HG03342 (cell line): ENCODE data around the gene NOD2.
A peak's percentile ranks its signal among the peaks of the same experiment; 100 is the strongest.

Source experiments
- ATAC-seq: cut with Tn5 transposase; IDR thresholded peaks from one replicate; pipeline ENCODE4 v1.9.1; 2021; ENCODE audit warnings: mild to moderate bottlenecking, moderate library complexity; ENCODE audit not compliant: unreplicated experiment

NOD2 gene

DNA sequence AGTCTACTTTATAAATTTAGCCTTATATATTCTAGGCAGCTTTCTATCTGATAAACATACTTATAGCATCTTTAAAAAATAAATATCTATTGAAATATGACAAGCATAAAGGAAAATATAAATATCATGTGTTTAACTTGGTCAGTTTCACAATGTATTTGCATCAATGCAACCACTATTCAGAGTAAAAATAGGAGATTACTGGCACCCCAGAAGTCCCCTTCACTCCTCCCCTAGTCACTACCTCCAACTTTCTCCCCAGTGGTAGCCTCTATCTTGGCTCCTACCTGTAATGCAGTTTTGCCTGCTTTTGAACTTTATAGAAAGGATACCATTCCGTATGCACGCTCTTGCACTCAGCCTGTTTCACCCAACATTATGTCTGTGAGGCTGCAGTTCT lies 3.2 kb upstream of the NOD2 start:
- no peak for ATAC-seq

DNA sequence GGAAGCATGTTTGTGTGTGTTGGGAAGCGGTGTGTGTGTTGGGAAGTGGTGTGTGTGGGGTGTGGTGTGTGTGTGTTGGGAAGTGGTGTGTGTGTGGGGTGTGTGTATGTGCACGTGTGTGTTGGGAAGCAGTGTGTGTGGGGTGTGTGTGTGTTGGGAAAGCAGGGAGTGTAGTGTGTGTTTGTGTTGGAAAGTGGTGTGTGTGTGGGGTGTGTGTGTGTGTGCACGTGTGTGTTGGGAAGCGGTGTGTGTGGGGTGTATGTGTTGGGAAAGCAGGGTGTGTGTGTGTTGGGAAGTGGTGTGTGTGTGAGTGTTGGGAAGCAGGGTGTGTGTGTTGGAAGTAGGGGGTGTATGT lies 785 bp upstream of the NOD2 start:
- ATAC-seq = no peak

GRCh38 chr16:50694206-50694605 lies 800 bp downstream of the NOD2 start:
- no peak for ATAC-seq

DNA sequence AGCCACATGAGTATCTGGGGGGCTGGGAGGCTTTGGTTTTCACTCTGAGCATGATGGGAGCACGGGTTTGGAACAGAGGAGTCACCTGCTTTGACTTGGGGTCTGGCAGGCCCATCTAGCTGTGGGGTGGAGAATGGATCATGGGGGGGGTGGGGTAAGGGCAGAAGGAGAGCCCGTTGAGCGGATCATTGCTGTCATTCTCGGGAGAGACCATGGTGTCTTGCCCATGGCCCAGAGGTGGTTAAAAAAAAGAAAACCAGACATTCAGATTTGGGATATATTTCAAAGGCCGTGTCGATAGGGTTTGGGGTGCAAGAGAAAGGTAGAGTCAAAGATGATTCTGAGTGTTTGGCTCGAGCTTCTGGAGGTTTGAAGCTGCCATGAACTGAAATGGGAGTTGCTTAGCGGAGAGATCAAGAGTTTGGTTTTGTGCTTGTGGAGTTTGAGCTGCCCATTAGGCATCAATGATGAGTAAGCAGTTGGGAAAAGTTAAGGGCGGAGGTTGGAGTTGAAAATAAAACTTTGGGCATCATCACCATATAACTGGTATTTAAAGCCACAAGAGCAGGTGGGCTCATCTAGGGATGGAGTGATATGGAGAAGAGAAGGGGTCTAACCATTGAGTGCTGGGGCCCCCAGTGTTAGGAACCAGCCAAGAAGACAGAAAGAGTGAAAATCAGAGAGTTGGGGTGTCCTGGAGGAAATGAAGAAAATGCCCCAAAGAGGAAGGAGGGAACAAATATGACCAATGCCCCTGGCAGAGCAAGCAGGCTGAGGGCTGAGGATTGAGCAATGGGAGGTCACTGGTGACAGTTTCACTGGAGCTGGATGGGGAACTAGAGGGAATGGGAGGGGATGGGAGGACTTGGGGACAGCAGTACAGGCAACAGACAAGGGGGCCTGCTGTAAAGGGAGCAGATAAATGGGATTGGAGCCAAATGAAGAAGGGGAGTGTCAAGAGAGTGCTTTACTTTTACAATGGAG lies 1.9 kb downstream of the NOD2 start:
- no peak for ATAC-seq

DNA sequence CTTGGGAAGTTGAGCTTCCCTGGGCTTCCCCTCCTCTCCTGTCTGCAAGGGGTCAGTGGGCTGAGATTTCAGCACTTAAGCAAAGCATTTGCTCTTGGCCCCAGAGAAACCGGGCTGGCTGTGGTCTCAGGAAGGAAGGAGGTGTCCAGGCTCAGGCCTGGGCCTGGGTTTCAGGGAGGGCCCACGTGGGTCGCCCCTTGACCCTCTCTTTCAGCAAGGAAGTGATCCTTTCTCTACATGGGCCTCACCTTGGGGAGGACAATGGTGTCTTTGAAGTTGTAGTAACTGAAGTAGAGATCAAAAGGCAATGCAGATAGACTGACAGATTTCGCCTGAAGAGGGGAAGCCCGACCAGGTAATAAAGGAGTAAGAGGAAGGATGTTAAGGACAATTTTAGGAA lies 2.7 kb downstream of the NOD2 start:
- peak; percentile 11 for ATAC-seq

DNA sequence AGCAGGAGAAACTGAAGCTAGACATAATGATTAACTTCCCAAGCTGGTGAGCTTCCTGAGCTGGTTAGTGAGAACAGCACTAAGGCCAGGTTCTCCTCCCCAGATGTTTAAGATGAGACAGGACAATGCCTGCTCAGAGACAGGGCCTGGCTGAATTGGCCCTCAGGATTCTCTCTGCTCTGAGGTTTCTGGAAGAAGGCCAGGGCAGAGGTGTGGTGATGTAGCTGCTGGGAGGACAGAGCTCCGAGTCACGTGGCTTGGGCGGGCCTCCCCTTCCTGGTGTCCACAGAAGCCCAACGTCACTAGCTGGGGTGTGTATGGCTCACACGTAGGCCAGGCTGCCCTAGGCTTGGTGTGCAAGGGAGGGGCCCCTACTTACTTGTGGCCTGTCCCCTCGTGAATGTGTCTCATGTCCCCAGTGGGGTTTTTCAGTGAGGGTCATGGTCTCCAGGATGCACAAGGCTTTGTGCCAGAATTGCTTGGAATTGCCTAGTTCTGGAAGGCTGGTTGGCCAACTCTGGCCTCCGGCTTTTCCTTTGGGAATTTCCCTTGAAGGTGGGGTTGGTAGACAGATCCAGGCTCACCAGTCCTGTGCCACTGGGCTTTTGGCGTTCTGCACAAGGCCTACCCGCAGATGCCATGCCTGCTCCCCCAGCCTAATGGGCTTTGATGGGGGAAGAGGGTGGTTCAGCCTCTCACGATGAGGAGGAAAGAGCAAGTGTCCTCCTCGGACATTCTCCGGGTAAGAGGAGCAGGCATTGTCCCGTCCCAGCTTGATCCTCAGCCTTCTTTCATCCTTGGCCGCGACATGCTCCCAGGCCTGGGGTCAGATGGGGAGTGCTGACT lies 3.4 kb downstream of the NOD2 start:
- peak; percentile 52 for ATAC-seq

DNA sequence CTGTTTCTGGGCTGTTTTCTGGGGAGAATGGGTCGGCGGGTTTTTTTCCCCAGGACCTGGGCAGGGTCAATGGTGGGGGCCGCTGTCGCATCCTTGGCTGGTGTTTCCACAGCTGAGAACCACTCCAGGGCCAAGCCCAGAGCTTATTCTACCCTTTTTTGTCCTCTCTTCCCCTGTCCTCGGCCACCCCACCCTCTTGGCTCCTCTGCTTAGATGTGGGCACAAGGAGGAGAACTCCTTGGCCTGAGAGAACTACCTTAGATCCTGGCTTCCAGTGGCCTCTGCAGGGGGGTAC lies 4.0 kb downstream of the NOD2 start:
- ATAC-seq = no peak

DNA sequence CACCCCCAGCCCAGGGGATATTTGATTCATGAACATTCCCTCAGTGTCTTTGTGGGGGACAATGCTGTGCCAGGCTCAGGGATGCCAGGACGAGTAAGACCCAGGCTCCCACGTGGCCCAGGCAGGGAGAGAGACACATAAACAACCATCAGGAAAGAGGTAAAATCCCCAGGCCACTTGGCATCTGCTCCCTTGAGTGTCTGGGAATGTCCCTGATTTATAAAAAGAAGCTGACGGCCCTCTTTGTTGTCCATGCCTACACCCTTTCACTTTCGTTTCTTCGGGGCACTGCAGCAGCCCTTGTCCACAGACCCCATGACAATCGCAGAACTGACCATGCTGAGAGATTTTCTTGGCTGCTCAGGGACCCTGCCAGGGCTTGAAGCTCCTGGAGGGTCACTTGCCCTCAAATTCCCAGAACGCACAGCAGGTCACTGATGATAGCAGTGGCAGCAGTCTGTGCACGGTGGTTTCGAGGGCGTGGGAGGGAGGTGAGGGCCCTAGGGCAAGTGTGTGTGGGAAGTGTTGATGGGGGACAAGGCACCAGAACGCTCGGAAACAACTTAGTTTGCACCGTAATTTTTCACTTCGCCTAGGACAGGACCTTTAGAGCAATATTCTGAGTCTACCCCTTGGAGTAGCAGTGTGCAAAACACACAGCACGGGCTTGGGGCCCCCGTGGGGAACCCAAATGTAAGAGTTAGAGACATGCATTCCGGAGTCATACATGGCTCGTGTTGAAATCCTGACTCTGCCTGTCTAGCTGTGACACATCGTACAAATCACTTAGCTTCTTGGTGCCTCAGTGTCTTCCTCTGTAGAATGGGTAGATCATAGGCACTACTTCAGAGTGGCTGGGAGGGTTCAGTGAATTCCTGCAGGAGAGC lies 4.7 kb downstream of the NOD2 start:
- peak; percentile 44 for ATAC-seq

DNA sequence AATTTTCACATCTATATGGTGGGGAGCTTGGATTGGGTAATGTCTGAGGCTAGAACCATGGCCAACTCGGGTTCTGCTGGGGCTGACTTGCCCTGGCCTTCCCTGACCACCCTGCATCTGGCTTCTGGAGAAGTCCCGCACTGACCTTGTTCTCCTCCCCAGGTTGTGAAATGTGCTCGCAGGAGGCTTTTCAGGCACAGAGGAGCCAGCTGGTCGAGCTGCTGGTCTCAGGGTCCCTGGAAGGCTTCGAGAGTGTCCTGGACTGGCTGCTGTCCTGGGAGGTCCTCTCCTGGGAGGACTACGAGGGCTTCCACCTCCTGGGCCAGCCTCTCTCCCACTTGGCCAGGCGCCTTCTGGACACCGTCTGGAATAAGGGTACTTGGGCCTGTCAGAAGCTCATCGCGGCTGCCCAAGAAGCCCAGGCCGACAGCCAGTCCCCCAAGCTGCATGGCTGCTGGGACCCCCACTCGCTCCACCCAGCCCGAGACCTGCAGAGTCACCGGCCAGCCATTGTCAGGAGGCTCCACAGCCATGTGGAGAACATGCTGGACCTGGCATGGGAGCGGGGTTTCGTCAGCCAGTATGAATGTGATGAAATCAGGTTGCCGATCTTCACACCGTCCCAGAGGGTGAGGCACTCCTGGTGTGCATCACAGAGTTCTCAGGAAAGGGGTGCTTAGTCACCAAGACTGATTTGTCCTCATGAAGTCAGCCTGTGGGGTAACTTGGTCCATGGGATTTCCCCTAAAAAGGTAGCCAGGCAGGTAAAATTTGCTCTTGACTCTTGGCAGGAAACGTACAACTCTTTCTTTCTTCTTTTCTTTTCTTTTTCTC lies 6.1 kb downstream of the NOD2 start:
- ATAC-seq = no peak

DNA sequence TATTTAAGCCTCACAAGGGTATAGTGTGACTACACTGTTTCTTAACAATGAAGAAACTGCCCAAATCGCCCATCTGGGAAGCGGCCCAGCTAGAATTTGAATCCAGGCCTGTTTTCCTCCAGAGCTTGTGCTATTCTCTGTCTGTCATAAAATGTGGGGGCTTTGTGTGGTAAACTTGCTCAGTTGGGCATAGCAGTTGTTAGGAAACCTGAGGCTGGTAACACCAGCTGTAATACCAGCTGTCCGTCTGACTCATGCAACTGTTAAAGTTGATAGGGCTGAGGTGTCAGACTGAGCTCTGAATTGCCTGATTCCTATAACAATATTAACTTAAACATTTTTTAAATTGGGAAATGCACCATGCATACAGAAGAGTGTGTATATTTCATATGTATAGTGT lies 9.3 kb downstream of the NOD2 start:
- no peak for ATAC-seq

DNA sequence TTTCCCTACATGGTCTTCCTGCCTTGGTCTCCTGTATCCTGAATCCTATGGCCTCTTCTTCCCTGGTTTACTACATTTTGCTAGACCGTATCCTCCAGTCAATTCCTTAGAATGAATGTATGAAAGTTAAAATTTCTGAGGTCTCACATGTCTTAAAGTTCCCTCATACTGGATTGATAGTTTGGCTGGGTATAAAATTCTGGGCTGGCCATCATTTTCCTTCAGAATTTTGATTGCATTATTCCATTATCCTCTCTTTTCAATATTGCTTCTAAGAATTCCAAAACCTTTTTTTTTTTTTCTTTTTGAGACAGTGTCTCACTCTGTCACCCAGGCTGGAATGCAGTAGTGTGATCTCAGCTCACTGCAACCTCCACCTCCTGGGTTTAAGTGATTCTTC lies 10.8 kb downstream of the NOD2 start:
- no peak for ATAC-seq

- ATAC-seq = no peak
These were observed 12.2 kb downstream of the NOD2 start for GRCh38 chr16:50705436-50706110.

GRCh38 chr16:50706250-50706649 lies 12.8 kb downstream of the NOD2 start:
- no peak for ATAC-seq

DNA sequence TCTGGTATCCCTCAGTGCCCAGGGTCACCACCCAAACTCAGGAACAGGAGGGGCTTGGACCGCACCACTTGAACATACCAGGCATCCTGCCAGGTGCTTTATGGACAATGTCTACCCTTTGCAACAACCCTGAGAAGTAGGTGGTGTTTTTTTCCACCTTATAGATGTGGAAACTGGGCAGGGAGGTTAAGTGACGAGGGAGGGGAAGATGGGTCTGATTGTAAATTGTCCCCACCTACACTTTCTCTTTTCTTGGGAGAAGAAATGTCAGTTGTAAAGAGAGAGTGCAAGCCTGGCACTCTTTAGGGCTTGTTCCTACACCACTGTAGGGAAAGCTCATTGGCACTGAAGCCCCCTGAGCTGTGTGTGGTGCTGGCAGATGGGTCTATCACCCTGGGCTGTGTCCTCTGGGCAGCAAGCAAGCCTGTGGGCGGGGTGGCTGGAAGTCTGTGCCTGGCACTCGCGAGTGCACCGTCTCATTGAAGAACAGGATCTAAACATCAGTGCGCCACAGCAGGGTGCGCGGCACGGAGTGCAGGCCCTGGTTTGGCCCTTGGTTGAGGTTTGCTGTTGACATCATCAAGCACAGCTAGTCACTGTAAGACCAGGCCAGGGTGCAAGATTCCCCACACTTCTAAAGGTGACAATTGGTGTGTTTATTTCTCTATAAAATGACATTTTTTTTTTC lies 15.1 kb downstream of the NOD2 start:
- no peak for ATAC-seq

- ATAC-seq = peak; percentile 48
These were observed 15.8 kb downstream of the NOD2 start for GRCh38 chr16:50709061-50709684.

DNA sequence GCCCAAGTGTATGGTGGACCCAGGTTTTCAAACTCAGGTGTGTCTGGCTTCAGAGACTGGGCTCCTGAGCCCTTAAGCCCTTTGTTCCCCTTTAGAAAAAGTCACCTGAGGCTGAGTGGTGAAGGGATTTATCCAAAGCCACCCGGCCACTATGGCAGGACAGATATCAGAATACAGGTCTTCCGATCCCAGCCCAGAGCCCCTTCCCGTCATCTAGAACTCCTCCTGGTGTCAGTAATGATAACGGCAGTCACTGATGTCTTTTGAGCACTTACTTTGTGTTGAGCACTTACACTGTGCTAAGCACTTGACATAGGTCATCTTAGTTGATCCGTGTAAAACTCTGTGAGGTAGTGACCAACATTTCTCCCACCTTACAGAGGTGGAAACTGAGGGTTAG lies 16.6 kb downstream of the NOD2 start:
- no peak for ATAC-seq

GRCh38 chr16:50711040-50711439 lies 17.6 kb downstream of the NOD2 start:
- ATAC-seq = no peak

DNA sequence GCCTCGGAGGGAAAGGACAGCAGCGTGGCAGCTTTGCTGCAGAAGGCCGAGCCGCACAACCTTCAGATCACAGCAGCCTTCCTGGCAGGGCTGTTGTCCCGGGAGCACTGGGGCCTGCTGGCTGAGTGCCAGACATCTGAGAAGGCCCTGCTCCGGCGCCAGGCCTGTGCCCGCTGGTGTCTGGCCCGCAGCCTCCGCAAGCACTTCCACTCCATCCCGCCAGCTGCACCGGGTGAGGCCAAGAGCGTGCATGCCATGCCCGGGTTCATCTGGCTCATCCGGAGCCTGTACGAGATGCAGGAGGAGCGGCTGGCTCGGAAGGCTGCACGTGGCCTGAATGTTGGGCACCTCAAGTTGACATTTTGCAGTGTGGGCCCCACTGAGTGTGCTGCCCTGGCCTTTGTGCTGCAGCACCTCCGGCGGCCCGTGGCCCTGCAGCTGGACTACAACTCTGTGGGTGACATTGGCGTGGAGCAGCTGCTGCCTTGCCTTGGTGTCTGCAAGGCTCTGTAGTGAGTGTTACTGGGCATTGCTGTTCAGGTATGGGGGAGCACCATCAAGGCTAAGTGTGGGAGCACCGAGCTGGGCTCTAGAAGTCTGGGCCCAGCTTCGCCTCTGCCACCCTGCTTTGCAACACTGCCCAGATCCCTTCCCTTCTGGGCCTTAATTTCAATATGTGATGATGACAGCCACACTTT lies 18.6 kb downstream of the NOD2 start:
- ATAC-seq = no peak
